GM18951 (cell line): ENCODE results near the gene LIPH.
"Not testable (repeated sequence)": the region's sequence is repeated elsewhere in the genome, so short reads cannot be mapped to it uniquely, and the experiment has no call there.

Experiments
- POLR2A ChIP-seq: IDR thresholded peaks from 4 replicates; pipeline ENCODE4 v1.6.1; 2011; ENCODE audit warnings: mild to moderate bottlenecking; ENCODE audit not compliant: insufficient read length, insufficient read depth; ENCODE audit errors: extremely low read depth
- in situ Hi-C: fragments of 300-500 bp; cut with MboI; formaldehyde crosslinking; loops from one replicate; pipeline ENCODE4 v1.12.0; 2022; ENCODE audit warnings: low sequenced_read_pairs, mixed read lengths, inconsistent platforms; ENCODE audit not compliant: unreplicated experiment

Gene LIPH

GRCh38 chr3:185561374-185561943 lies 9.1 kb upstream of the LIPH start:
- TF ChIP-seq POLR2A: no peak
- in situ Hi-C loops: no loop called here

GRCh38 chr3:185560676-185561075 lies 8.3 kb upstream of the LIPH start:
- no peak for TF ChIP-seq POLR2A
- in situ Hi-C loops: no loop called here

GRCh38 chr3:185559706-185560090 lies 7.3 kb upstream of the LIPH start:
- TF ChIP-seq POLR2A: no peak
- in situ Hi-C loops: no loop called here

GRCh38 chr3:185558395-185558794 lies 6.0 kb upstream of the LIPH start:
- no peak for TF ChIP-seq POLR2A
- in situ Hi-C loops: no loop called here

- in situ Hi-C loops: not testable (repeated sequence)
Measured at GRCh38 chr3:185556640-185557039, 4.3 kb upstream of the LIPH start.

GRCh38 chr3:185555860-185556347 lies 3.5 kb upstream of the LIPH start:
- TF ChIP-seq POLR2A: no peak
- in situ Hi-C loops: no loop called here

GRCh38 chr3:185555101-185555501 lies 2.7 kb upstream of the LIPH start:
- in situ Hi-C loops: no loop called here
- no peak for TF ChIP-seq POLR2A

GRCh38 chr3:185549651-185550111 lies 2.7 kb downstream of the LIPH start:
- no peak for TF ChIP-seq POLR2A
- in situ Hi-C loops: no loop called here

- no peak for TF ChIP-seq POLR2A
- in situ Hi-C loops: no loop called here
Measured at GRCh38 chr3:185549122-185549521, 3.3 kb downstream of the LIPH start.

GRCh38 chr3:185540695-185541094 lies 11.7 kb downstream of the LIPH start:
- no peak for TF ChIP-seq POLR2A
- in situ Hi-C loops: no loop called here

- in situ Hi-C loops: no loop called here
- TF ChIP-seq POLR2A: no peak
Measured at GRCh38 chr3:185539934-185540333, 12.5 kb downstream of the LIPH start.

GRCh38 chr3:185537369-185537970 lies 14.9 kb downstream of the LIPH start:
- in situ Hi-C loops: no loop called here
- TF ChIP-seq POLR2A: no peak

- in situ Hi-C loops: no loop called here
- TF ChIP-seq POLR2A: no peak
Measured at GRCh38 chr3:185534511-185534910, 17.9 kb downstream of the LIPH start.

- in situ Hi-C loops: no loop called here
Measured at GRCh38 chr3:185532901-185533300, 19.5 kb downstream of the LIPH start.

More at GRCh38 chr3:185532901-185533300, 19.5 kb downstream of the LIPH start:
- TF ChIP-seq POLR2A: no peak
